Effector memory CD8-positive, alpha-beta T cell (primary cell): ENCODE results near the gene GOLGB1.
A peak's percentile ranks its signal among the peaks of the same experiment; 100 is the strongest.
"Not testable (repeated sequence)": the region's sequence is repeated elsewhere in the genome, so short reads cannot be mapped to it uniquely, and the experiment has no call there.

Experiments used
- ATAC-seq: fragments of 150-1000 bp; cut with Tn5 transposase; replicated peaks from 2 replicates; pipeline ENCODE4 v1.10.0; 2021; ENCODE audit warnings: mild to moderate bottlenecking, moderate library complexity
- DNase-seq, 3 experiments: peaks; one replicate each; pipeline ENCODE4 v3.0.0; 2021
- H3K27ac Mint-ChIP-seq, 2 donors: one replicate each; pipeline ENCODE4 v1.8.0; 2022; ENCODE audit warnings: mild to moderate bottlenecking in 2 of 2, mixed read lengths in 2 of 2, moderate library complexity in 2 of 2
- H3K27me3 Mint-ChIP-seq, 2 donors: one replicate each; pipeline ENCODE4 v1.8.0; 2022; ENCODE audit warnings: mixed read lengths in 2 of 2
- H3K36me3 Mint-ChIP-seq: one replicate; pipeline ENCODE4 v1.8.0; 2022; ENCODE audit warnings: mild to moderate bottlenecking, moderate library complexity, mixed read lengths; ENCODE audit not compliant: insufficient read depth
- H3K4me1 Mint-ChIP-seq, 2 donors: one replicate each; pipeline ENCODE4 v1.8.0; 2022; ENCODE audit warnings: low read depth in 2 of 2, mixed read lengths in 2 of 2
- H3K4me3 Mint-ChIP-seq, 2 donors: one replicate each; pipeline ENCODE4 v1.8.0; 2022; ENCODE audit warnings: mild to moderate bottlenecking in 2 of 2, mixed read lengths in 2 of 2, moderate library complexity in 2 of 2
- H3K9me3 Mint-ChIP-seq, 2 donors: one replicate each; pipeline ENCODE4 v1.8.0; 2022; ENCODE audit warnings: mixed read lengths in 2 of 2
- total RNA-seq, 9 experiments: gene quantifications; one replicate each; lab custom pipeline; 2026; lab: John Stamatoyannopoulos, UW

The GOLGB1 gene, protein sequence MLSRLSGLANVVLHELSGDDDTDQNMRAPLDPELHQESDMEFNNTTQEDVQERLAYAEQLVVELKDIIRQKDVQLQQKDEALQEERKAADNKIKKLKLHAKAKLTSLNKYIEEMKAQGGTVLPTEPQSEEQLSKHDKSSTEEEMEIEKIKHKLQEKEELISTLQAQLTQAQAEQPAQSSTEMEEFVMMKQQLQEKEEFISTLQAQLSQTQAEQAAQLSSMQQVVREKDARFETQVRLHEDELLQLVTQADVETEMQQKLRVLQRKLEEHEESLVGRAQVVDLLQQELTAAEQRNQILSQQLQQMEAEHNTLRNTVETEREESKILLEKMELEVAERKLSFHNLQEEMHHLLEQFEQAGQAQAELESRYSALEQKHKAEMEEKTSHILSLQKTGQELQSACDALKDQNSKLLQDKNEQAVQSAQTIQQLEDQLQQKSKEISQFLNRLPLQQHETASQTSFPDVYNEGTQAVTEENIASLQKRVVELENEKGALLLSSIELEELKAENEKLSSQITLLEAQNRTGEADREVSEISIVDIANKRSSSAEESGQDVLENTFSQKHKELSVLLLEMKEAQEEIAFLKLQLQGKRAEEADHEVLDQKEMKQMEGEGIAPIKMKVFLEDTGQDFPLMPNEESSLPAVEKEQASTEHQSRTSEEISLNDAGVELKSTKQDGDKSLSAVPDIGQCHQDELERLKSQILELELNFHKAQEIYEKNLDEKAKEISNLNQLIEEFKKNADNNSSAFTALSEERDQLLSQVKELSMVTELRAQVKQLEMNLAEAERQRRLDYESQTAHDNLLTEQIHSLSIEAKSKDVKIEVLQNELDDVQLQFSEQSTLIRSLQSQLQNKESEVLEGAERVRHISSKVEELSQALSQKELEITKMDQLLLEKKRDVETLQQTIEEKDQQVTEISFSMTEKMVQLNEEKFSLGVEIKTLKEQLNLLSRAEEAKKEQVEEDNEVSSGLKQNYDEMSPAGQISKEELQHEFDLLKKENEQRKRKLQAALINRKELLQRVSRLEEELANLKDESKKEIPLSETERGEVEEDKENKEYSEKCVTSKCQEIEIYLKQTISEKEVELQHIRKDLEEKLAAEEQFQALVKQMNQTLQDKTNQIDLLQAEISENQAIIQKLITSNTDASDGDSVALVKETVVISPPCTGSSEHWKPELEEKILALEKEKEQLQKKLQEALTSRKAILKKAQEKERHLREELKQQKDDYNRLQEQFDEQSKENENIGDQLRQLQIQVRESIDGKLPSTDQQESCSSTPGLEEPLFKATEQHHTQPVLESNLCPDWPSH (N-terminal part only)
- total RNA-seq = 136 to 472 (median 330) reads per million in 9 experiments

DNA sequence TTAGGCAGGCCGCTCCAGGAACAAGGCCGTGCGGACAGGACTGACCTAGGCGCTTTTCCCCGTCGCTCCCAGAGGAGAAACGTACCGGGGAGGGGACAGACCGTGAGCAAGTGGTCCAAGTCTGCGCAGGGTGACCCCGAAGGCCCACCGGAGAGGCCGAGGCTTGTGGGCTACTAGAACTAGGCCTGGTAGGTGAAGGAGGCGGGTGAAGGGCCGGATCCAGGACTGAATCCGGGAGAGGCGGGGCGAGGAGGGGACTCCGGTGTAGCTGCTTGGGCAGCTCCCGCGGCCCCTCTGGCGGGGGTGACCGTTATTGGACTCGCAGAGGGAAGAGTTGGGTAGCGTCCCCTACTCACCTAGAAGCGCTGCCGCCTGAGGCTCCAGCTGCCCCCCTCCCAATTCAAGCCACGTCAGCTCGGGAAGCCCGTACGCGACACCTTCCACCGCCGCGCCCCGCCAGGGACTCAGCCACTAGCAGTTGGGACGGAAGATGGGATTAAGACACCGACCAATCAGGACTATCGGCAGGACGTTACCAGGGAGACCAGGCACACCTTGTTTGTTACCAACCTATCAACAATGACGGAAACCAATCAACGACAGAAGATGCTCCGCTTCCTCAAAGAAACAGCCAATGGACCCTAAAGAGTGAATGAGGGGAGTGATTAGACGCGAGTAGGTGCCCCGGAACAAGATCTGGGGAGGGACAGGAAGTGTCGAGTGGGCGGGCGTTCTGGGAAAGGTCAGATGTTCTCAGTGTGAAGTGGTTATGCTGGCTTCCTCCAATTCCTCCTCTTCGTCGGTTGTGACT is at the start of gene GOLGB1:
Gene GOLGB1, minus strand, starts transcription at position 466 of the 811 bp plus-strand sequence. CDS start 18,770 bp downstream, outside the sequence.
- Mint-ChIP-seq H3K27me3 (peaks cover 19 to 21% of the 10 kb centered on the region in 2 donors), H3K36me3 (no peaks in the 10 kb centered on the region), H3K9me3 (no peaks in the 10 kb centered on the region), H3K27ac (no peak within 1 kb of the TSS), H3K4me3 (no peak within 1 kb of the TSS), H3K4me1 (peaks cover 3 to 8% of the 10 kb centered on the region in 2 donors)
- ATAC-seq (peak; percentile 91), DNase-seq (peak; percentile 86 to 88 (median 87))

DNA sequence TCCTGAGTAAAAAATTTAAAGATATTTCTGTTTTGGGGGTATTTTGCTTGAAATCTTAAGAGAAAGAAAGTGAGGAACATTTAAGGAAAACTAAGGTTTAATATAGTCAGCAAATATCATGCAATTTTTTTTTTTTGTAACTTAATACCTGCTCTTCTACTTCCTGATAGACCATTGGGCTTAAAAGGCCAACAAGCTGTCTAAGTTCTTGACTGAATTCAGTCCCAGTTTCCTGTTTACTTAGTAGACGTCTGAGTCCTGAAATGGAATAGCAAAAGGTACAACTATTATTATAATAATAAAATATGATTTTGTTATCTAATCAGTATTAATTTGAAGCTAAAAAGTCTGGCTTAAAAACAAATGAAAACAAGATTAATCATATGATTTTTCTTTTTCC is 47.4 kb upstream of the GOLGB1 start:
- Mint-ChIP-seq H3K36me3 (peaks cover 21% of the 10 kb centered on the region), H3K4me3 (no peak overlapping the region)

DNA sequence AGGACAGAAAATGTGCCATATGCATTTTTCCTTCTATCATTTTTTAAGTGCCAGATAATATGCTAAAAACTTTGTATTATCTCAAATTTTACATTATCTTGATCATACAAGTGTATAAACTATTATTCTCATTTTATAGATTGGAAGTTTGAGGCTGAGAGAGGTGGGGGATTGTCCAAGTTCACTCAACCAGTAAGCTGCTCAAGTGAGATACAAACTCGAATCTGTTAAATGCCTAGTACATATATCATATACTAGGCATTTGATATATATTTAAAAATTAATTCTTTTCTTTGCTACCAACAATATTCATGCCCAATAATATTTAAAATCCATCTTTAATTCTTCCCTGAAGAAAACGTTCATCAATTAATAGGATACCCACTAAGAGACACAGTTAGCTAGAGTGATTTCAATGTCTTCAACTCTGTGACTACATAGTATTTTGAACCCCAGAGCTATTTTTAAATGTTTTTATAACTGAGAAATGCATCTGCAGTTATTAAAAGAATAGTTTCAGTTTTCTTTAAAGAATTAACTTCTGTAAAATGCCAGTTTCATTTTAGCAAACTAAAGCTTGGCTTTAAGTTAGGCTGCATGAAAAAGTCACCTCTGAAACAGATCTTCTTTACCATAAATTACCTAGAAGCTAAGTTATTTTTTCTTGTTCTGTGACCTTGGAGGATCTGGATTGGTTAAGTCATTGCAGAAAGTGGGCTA is 44.9 kb upstream of the GOLGB1 start:
- no peak for ATAC-seq
- no peak overlapping the region for H3K27ac Mint-ChIP-seq
- peaks cover 31% of the 10 kb centered on the region for H3K36me3 Mint-ChIP-seq
- DNase-seq = no peak
- H3K4me3 Mint-ChIP-seq = no peak overlapping the region
- H3K27me3 Mint-ChIP-seq = no peaks in the 10 kb centered on the region
- no peaks in the 10 kb centered on the region for H3K9me3 Mint-ChIP-seq
- H3K4me1 Mint-ChIP-seq = no peaks in the 10 kb centered on the region

More for the DNA sequence above, 47.4 kb upstream of the GOLGB1 start:
- ATAC-seq = no peak
- peaks cover 2 to 3% of the 10 kb centered on the region in 2 donors for H3K4me1 Mint-ChIP-seq
- no peak for DNase-seq
- no peaks in the 10 kb centered on the region for H3K9me3 Mint-ChIP-seq
- no peak overlapping the region for H3K27ac Mint-ChIP-seq
- no peaks in the 10 kb centered on the region for H3K27me3 Mint-ChIP-seq

DNA sequence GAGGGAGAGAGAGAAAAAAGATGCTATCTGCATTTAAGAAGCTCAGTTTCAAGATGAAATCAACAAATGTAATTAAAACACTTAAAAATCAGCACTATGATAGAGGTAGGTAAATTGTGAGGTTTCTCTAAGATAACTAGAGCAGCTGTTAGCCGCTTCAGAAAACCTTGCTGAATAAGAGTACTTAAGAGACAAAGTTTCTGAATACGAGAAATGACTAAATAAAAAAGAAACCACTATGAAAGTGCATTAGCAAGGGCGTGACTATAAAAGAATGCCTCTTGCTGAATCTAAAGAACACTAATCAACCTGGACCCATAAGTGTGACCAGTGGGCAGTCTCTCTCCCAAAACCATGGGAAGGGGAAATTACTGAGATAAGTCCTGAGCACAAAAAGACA is 43.5 kb upstream of the GOLGB1 start:
- Mint-ChIP-seq H3K4me1 (no peaks in the 10 kb centered on the region), H3K27me3 (no peaks in the 10 kb centered on the region), H3K27ac (no peak overlapping the region), H3K36me3 (peaks cover 43% of the 10 kb centered on the region), H3K9me3 (no peaks in the 10 kb centered on the region), H3K4me3 (no peak overlapping the region)
- ATAC-seq (no peak), DNase-seq (no peak)

DNA sequence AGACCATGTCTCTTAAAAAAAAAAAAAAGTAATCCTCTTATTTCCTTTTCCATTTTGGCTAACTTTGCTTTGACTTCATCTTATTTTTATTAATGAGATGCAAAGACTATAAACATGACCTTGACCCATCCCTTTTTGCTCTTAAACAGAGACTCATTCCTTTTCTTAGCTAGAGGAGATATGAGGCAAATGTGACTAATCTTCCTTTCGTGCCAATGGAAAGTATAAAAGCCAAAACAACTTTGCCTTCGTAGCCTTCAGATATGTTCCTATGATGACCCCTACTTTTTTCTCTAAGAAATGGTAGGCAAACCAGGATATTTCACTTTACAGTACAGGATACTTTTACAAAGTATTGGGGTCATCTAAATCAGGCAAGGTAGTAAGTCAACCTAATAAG is 36.9 kb upstream of the GOLGB1 start:
- Mint-ChIP-seq H3K27ac (peak overlapping the region in 1 of 2 donors; percentile 70), H3K36me3 (peaks cover 59% of the 10 kb centered on the region)

DNA sequence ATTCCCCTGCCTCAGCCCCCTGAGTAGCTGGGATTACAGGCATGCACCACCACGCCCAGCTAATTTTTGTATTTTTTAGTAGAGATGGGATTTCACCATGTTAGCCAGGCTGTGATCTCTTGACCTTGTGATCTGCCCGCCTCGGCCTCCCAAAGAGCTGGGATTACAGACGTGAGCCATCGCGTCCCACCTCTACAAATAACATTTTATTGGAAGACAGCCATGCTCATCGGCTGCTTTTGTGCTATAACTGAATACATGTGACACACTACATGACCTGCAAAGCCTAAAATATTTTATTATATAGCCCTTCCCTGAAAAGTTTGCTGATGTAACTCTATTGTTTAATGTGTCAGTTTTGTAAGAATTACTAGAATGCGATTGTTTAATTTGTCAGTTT is 33.2 kb upstream of the GOLGB1 start:
- not testable (repeated sequence) for H3K4me1 Mint-ChIP-seq, H3K9me3 Mint-ChIP-seq, H3K27me3 Mint-ChIP-seq, DNase-seq, H3K4me3 Mint-ChIP-seq, ATAC-seq
- Mint-ChIP-seq H3K36me3 (peaks cover 56% of the 10 kb centered on the region), H3K27ac (peak overlapping the region in 1 of 2 donors; percentile 18)

More for the DNA sequence above, 36.9 kb upstream of the GOLGB1 start:
- Mint-ChIP-seq H3K27me3 (no peaks in the 10 kb centered on the region), H3K4me3 (no peak overlapping the region), H3K9me3 (no peaks in the 10 kb centered on the region), H3K4me1 (no peaks in the 10 kb centered on the region)
- ATAC-seq (no peak), DNase-seq (no peak)

DNA sequence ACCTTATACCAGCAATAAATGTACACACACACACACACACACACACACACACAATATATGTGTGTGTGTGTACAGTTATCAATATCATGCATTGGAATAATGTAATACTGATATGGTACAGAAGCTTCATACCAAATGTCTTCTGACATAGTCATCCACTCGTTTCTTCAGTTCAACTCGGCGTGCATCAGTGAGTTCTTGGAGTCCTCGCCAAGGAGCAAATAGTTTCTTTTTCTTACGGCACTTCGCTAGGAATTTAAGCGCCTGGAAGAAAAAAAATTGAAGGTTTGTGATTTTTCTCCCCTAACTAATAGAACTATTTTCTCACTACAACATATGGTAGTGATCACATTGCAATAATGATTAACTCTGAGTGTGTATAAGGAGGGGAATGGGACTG is 32.1 kb upstream of the GOLGB1 start:
- Mint-ChIP-seq H3K27me3 (no peaks in the 10 kb centered on the region), H3K4me1 (no peaks in the 10 kb centered on the region), H3K36me3 (peaks cover 47% of the 10 kb centered on the region), H3K9me3 (no peaks in the 10 kb centered on the region), H3K4me3 (no peak overlapping the region), H3K27ac (no peak overlapping the region)
- ATAC-seq (no peak), DNase-seq (no peak)

DNA sequence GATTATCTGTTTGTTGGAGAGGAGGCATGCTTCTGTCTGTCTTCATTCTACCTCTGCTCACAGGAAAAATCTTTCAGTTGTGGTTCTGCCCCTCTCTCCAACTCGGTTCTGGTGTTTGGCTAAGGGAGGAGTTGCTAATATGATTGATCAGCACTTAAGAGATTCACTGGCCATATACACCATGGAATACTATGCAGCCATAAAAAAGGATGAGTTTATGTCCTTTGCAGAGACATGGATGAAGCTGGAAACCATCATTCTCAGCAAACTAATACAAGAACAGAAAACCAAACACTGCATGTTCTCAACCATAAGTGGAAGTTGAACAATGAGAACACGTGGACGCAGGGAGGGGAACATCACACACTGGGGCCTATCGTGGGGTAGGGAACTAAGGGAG is 25.6 kb upstream of the GOLGB1 start:
- H3K27me3 Mint-ChIP-seq = not testable (repeated sequence)

DNA sequence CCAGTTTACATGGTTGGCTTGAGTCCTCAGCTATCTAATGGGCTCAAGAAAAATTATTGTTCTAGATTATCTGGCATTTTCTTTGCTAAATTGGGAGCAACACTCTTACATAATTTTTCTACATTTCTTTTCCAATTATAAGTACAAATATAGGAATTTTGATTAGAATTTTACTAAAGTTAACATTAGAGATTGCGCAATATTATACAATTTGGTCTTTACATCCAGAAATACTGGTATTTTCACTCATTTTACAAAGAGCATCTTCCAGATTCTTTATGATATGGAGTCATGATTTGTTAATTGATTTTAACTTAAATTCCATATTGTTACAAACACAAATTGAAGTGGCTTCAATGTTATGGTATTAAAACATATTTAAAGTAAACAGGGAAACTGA is 19.7 kb upstream of the GOLGB1 start:
- Mint-ChIP-seq H3K27me3 (no peaks in the 10 kb centered on the region), H3K4me3 (no peak overlapping the region), H3K27ac (peak overlapping the region in 1 of 2 donors; percentile 35), H3K9me3 (no peaks in the 10 kb centered on the region), H3K36me3 (peaks cover 54% of the 10 kb centered on the region), H3K4me1 (peaks cover 0 to 6% of the 10 kb centered on the region in 2 donors)
- DNase-seq (no peak), ATAC-seq (no peak)

More for the DNA sequence above, 25.6 kb upstream of the GOLGB1 start:
- peaks cover 72% of the 10 kb centered on the region for H3K36me3 Mint-ChIP-seq
- not testable (repeated sequence) for H3K4me3 Mint-ChIP-seq, ATAC-seq, H3K27ac Mint-ChIP-seq, H3K9me3 Mint-ChIP-seq, DNase-seq, H3K4me1 Mint-ChIP-seq

DNA sequence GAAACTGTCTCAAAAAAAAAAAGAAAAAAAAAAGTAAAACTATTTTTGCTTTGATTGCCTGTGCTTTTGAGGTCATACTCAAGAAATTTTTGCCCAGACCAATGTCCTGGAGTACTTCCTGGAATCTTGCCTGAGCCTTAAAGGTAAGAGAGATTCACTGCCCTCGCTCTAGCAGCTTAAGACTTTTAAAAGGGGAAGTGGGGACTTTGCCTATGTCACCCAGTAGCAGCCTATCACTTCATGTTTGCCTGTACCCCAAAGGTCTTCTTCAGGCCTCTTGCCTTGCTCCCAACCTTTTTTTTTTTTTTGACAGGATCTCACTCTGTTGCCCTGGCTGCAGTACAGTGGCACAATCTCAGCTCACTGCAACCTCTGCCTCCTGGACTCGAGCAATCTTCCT is 18.9 kb upstream of the GOLGB1 start:
- peaks cover 46% of the 10 kb centered on the region for H3K36me3 Mint-ChIP-seq
- H3K27ac Mint-ChIP-seq = peak overlapping the region in 1 of 2 donors; percentile 35
- DNase-seq (no peak), ATAC-seq (no peak)
- H3K4me1 Mint-ChIP-seq = no peaks in the 10 kb centered on the region
- H3K4me3 Mint-ChIP-seq = no peak overlapping the region
- H3K27me3 Mint-ChIP-seq = no peaks in the 10 kb centered on the region
- no peaks in the 10 kb centered on the region for H3K9me3 Mint-ChIP-seq

DNA sequence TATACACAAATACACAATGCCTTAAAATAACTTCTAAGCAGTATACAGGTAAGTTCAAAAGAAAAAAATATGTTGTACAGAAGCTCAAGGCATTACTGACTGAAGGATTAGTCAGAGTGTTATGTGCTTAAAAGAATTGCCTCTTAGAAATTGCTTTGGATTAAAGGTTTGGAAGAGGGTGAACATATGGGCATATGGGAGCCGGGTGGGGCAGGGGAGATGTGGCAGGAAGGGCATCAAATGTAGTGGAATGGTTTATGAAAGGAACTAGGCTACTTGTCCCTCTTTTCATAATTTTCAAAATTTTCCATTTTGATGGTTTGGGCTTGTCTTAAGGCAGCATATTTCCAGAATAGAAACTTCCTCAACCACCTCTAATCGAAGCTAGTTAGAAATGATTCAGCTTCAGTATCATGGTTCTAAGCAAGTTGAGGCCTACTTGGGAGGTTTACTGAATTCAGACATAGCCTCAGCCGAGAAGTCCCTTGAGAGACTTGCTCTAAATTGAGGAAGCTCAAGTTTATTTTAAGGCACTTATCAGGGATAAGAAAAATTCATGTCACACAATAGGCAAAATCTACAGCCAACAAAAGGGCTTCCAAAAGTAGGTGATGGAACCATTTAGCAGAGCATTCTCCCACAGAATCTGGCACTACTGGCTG is 10.1 kb upstream of the GOLGB1 start:
- no peaks in the 10 kb centered on the region for H3K9me3 Mint-ChIP-seq
- ATAC-seq = no peak
- H3K36me3 Mint-ChIP-seq = no peaks in the 10 kb centered on the region
- no peak overlapping the region for H3K4me3 Mint-ChIP-seq
- H3K27ac Mint-ChIP-seq = no peak overlapping the region
- H3K4me1 Mint-ChIP-seq = no peaks in the 10 kb centered on the region
- no peak for DNase-seq
- H3K27me3 Mint-ChIP-seq = peaks cover 0 to 14% of the 10 kb centered on the region in 2 donors
